Stimulated activated CD8-positive, alpha-beta memory T cell treated with anti-CD3 and anti-CD28 coated beads, Interleukin-15, amount 100 ng/mL, for 4 hours (primary cell): ENCODE measurements around the gene IL4R.
"Not testable (repeated sequence)": the region's sequence is repeated elsewhere in the genome, so short reads cannot be mapped to it uniquely, and the experiment has no call there.

Experiments
- DNase-seq, 2 donors: peaks; one replicate each; pipeline ENCODE4 v3.0.0-alpha.2; 2020; ENCODE audit warnings: low read depth in 2 of 2

IL4R gene

GRCh38 chr16:27329376-27330079, 15.8 kb downstream of the IL4R start:
- DNase-seq, result not testable (repeated sequence)

GRCh38 chr16:27330542-27330941, 16.8 kb downstream of the IL4R start:
- no peak for DNase-seq

- no peak for DNase-seq
Observed at GRCh38 chr16:27332105-27332504, 18.3 kb downstream of the IL4R start.

GRCh38 chr16:27333104-27333503, 19.3 kb downstream of the IL4R start:
- DNase-seq, result no peak

- DNase-seq, result no peak
Observed at GRCh38 chr16:27333549-27333948, 19.8 kb downstream of the IL4R start.

GRCh38 chr16:27334192-27334764, 20.5 kb downstream of the IL4R start:
- no peak for DNase-seq

- DNase-seq, result no peak
Observed at GRCh38 chr16:27334838-27335237, 21.1 kb downstream of the IL4R start.

GRCh38 chr16:27335349-27336053, 21.7 kb downstream of the IL4R start:
- DNase-seq, result no peak

GRCh38 chr16:27337024-27337423, 23.2 kb downstream of the IL4R start:
- DNase-seq, result no peak

GRCh38 chr16:27339180-27339579, 25.4 kb downstream of the IL4R start:
- no peak for DNase-seq

GRCh38 chr16:27340654-27341053, 26.9 kb downstream of the IL4R start:
- DNase-seq, result no peak

- DNase-seq, result no peak
Observed at GRCh38 chr16:27341549-27341948, 27.8 kb downstream of the IL4R start.

- DNase-seq, result no peak
Observed at GRCh38 chr16:27341971-27342370, 28.2 kb downstream of the IL4R start.

- DNase-seq, result no peak
Observed at GRCh38 chr16:27344721-27345120, 30.9 kb downstream of the IL4R start.

- DNase-seq, result no peak
Observed at GRCh38 chr16:27345201-27345600, 31.4 kb downstream of the IL4R start.

GRCh38 chr16:27346819-27347218, 33.0 kb downstream of the IL4R start:
- DNase-seq, result no peak

GRCh38 chr16:27347930-27348685, 34.3 kb downstream of the IL4R start:
- no peak for DNase-seq

GRCh38 chr16:27349276-27349675, 35.5 kb downstream of the IL4R start:
- DNase-seq, result no peak

- DNase-seq, result no peak
Observed at GRCh38 chr16:27350006-27350405, 36.2 kb downstream of the IL4R start.

- DNase-seq, result no peak
Observed at GRCh38 chr16:27351989-27352388, 38.2 kb downstream of the IL4R start.

GRCh38 chr16:27353853-27354252, 40.1 kb downstream of the IL4R start:
- no peak for DNase-seq

GRCh38 chr16:27355610-27356009, 41.8 kb downstream of the IL4R start:
- no peak for DNase-seq
